Heart left ventricle (tissue), 13 donors: ENCODE measurements around the gene FAM98C.

Source experiments
- CTCF ChIP-seq, 12 donors: fragments of 200-600 bp; sonication (generic) in 4 of 12; IDR thresholded peaks; one replicate each; pipeline versions ENCODE4 v1.5.0 to v1.8.0; 2018 to 2022; ENCODE audit warnings: antibody characterized with exemption in 12 of 12, mild to moderate bottlenecking in 5 of 12
- POLR2A ChIP-seq, 2 donors: fragments of 450-650 bp; IDR thresholded peaks; one replicate each; pipeline ENCODE4 v1.6.1; 2017; ENCODE audit warnings: antibody characterized with exemption in 2 of 2, mild to moderate bottlenecking in 2 of 2, moderate library complexity in 2 of 2
- donor health status: ischemic (EF 13 %, LVEDD 7.1; RV severe dilation, severe dysfunction).
- donor health status: DM: no; HTN: yes; CAD: no.
- donor health status: DM: no; HTN: no; CAD: no.
- donor health status: ischemic (EF 25% LVEDD 6.9; RV normal size, moderate dysfunction).
- donor health status: ischemic (EF 25% LVEDD 5.7; RV mildly dilated, moderate dysfunction).
- donor health status: ischemic (EF 35%, LVEDD 5.7; RV mildly dilated, moderate dysfunction).
- donor health status: nonischemic (EF 11% LVEDD 7.7; RV severe dilation, severe dysfunction).
- donor health status: DM: yes; HTN: yes; CAD: no.
- donor health status: PGD.
- donor health status: ischemic (EF 29% LVEDD 5.4; RV normal size, mild dysfunction).
- donor health status: nonischemic (EF 23%, LVEDD 6.1; RV moderate dilation, normal function).

- TF ChIP-seq CTCF (IDR thresholded peaks at IDR 0.05) = no peak
- TF ChIP-seq POLR2A (IDR thresholded peaks at IDR 0.05) = no peak
Measured at GRCh38 chr19:38399081-38399480, 3.8 kb upstream of the FAM98C start.
